Pons (tissue), 1 donor: Measurements from ENCODE around the gene NEU1.
"Not testable (repeated sequence)": the region's sequence is repeated elsewhere in the genome, so short reads cannot be mapped to it uniquely, and the experiment has no call there.

Source experiments
- DNase-seq: peaks from one replicate; pipeline ENCODE4 v3.0.0-alpha.2; 2016; ENCODE audit warnings: low spot score

NEU1 gene

DNA sequence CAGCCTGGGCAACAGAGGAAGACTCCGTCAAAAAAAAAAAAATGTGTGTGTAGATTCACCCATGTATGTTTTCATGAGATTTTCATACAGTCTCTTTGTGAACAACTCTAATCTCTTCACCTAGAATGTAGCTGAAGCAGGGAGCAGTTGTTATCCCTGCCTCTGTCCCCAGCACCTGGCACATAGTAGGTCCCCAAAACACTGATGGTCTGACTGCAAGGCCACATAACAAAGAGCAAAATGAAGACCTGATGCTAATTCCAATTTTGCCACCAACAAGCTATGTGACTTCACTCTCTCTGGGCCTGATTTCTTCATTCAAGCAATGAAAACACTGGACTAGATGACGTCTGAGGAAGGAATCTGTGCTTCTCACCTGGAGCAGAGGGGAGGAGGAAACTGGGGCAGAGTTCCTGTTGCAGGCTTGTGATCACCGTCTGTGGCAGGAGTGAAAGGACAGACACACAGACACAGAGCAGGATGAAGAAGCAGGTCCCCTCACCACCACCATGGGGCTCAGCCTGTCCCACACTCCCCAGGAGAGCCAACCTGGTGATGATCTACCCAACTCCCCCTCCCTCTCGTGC lies 11.6 kb upstream of the NEU1 start:
- no peak for DNase-seq

DNA sequence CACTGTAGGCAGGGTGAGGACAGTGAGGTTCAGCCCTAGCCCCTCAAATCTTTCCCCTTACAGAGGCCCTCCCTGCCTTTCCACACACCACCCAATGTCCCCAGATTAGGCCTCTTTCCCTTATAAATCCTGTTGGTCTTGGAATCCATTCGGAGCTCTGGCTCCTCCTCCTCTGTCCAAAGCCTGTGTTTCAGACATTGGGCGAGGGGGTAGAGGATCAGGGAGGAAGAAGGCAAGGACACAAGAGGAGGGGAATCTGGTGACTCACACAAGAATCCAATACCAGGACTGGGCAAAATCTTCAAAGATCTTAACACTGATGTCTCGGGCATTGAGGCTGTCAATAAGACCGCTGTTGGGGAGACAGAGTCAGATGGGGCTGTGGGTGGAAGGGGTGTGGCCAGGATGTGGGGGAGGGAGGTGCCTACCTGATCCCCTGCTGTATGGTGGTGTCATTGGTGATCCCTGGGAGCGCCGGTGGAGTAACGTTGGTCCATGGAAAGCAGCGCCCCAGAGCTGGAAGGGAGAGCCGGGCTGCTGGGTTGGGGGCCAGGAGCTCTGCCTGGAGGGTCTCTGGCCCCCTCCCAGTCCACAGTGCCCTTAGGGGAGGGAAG lies 8.5 kb upstream of the NEU1 start:
- DNase-seq: no peak

DNA sequence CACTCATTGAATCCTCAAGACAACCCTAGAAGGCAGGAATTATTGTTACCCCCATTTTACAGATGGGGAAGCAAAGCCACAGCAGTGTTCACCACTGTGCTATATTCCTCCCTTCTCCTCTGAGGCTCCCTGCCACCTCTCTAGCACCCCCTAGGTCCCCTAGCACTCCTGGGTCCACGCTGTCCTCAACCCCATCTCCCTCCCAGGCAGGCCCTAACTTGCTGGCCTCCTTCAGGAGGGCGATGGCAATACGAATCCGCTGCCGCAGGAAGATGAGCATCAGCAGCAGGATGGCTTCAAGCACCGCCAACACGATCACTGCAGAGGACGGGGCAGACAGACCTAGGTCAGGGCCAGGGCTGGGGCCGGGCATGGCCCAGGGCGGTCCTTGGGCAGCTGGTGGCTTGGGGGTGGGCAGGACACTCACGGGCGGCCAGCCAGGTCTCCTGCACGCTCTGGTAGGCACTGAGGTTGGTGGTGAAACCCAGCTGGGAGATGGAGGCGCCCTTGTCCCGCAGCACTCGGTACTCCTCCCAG lies 7.8 kb upstream of the NEU1 start:
- DNase-seq: no peak

DNA sequence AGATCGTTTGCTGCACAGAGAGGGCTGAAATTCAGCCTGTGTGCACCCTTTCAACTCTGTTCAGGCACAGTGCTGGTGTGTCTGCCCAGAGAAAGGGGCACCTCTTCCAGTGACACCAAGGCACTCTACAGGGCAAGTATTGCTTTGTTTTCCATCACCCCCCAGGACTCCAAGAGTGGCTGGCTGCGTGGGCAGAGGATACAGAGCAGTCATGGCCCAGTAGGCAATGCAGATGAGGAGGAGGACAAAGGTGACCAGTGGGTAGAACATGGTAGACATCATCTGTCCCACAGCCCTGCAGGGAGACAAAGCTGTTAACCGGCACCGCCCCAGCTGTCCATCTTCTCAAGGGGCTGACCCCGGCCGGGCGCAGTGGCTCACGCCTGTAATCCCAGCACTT lies 6.7 kb upstream of the NEU1 start:
- no peak for DNase-seq

DNA sequence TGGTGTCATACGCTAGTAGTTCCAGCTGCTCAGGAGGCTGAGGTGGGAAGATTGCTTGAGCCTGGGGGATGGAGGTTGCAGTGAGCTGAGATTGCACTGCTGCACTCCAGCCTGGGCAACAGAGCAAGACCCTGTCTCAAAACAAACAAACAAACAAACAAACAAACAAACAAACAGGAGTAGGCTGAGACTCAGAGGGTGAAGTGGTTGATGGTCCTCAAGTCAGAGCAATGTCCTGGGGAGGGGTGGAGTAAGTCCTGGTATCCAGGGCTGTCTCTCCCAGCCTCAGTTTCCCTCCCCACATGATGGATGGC lies 6.0 kb upstream of the NEU1 start:
- DNase-seq: not testable (repeated sequence)

DNA sequence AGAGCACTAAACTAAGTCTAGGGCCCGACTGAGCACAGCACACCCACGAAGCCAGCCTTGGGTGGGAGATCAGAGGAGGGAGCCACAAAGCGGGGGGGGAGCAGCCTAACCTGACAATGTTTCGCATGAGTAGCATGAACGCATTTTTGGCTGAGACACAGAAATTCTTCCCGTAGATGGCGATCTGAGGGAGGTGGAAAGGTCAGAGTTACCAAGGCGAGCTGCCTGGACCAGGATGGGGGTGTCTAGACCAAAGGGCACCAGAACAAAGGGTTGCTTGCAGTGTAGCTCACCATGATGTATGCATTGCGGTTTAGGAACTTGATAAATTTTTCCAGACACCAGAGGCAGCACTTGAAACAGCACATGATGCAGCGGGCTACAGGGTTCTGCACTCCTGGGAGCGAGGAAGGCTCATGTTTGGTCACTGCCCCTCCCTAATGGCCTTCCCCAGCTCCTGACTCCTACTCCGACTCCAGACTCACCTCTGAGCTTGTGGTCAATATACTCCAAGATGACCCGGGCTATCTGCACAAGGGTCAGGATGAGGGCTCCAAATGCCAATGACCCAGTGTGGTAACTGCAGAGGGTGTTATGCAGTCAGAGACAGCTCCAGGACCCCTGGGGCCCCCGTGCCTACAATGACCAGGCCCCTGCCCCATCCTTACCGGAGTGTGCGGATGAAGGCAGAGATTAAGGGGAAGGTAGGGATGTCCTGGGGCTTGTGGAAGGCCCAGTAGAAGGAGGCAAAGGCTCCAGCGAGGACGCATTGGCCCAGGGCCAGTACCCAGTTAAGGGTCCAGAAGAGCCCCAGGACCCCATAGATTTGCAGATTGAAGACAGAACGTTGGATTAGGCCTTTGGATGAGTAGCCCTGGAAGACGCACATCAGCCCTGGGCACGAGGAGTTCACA lies 2.8 kb upstream of the NEU1 start:
- no peak for DNase-seq

DNA sequence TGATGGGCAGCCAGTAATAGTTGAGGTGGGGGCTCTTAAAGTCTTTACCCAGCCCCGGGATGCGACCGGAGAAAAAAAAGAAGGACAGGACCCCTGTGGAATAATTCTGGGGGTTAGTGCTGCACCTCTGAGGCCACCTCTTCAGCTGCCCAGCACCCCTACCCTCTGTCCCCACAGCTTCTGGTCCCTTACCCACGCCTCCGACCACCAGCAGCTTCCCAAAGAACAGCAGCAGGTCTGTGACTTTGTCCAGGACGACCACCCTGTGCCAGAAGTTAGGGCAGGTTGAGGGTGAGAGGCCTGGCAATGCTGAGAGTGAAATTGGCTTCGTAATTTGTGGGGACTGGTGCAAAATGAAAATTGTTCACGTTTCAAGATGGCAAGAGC lies 2.2 kb upstream of the NEU1 start:
- DNase-seq: no peak

DNA sequence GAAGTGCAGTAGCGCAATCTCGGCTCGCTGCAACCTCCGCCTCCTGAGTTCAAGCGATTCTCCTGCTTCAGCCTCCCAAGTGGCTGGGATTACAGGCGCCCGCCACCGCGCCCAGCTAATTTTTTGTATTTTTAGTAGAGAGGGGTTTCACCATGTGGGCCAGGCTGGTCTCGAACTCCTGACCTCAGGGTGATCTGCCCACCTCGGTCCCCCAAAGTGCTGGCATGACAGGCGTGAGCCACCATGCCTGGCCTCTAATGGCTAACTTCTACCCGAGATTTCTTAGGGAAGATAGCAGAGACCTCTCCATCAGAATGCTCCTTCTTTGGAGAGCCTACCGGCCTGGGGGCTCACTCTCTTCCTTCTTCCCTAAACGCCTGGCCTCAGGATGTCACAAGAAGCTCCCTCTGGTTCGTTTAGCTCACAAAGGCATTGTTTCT lies 1.5 kb upstream of the NEU1 start:
- not testable (repeated sequence) for DNase-seq

DNA sequence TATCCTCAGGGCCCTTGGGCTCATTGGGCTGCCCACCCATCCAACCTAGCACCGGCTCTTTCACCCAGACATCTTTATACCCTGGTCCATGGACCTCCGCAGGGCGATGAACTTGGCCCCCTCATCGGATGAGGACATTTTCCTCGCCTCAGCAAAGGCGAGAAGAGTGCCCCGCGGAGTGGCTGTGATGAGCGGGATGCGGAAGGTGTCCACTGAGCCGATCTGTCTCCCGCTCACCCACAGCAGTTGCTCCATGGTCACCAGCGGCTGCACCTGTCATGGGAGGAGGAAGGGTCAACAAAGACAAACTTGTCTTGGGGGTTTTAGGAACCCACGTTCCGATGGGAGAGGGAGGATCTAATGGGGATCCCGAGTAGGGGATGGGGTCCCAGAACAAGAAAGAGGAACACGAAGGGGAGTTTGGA lies 690 bp downstream of the NEU1 start:
- no peak for DNase-seq

DNA sequence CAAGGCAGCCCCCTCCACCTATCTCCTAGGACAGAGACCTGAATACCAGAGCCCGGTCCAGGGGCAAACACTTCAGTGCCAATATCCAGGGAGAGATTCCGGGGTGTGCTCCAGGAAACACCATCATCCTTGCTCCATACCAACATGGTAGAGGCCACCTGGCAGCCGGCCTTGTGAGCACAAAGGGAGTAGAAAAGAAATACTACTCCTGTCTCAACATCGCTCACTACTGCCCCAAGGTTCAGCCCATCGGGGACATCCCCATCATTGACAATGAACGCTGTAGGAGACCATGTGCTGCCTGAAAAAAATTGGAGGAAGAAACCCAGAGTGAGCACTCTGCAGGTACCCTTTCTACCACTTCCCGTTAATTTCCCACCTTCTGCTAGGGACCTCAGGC lies 1.5 kb downstream of the NEU1 start:
- DNase-seq: no peak

DNA sequence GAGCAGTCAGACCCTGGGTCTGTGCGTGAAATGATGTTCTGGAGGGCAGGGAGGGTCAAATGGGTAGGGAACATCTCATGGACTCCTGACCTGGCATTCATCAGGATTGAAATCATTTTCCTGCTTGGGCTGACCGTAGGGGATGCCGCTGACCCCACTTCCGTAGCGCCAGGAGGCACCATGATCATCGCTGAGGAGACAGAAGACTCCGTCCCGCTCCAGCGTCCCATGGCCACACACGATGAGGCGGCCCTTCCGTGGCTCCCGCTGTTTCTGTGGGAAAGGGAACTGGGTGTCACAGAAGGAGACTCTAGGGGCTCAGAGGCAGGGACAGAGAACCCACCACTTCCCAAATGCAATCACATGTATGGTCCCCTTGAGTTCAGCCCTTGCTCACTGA lies 2.3 kb downstream of the NEU1 start:
- no peak for DNase-seq

DNA sequence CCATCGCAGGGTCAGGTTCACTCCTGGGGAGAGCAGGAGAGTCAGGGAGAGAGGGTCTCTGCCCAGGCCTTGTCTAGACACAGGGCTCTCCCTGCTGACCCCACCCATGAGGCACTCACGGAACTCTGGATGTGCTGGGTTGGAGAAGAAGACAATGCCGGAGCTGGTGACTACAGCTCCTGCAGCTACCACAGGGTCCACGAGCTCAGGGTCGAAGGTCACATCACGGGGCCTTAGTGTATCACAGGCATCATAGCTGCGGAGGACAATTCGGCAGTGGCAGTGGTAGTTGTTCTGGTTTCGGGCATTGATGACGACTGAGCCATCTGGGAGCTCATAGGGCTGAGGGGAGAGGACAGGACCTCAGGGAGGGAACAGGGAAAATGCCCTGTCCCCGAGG lies 2.7 kb downstream of the NEU1 start:
- no peak for DNase-seq

DNA sequence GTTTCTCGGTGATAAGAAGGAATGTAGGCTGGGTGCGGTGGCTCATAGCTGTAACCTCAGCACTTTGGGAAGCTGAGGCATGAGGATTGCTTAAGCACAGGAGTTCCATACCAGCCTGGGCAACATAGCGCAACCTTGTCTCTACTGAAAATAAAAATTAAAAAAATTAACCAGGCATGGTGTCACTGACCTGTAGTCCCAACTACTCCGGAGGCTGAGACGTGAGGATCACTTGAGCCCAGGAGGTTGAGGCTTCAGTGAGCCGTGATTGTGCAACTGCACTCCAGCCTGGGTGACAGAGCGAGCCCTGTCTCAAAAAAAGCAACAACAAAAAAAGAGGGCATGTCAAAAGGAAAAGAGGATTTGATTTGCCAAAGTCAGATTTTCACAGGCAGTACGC lies 3.9 kb downstream of the NEU1 start:
- no peak for DNase-seq

DNA sequence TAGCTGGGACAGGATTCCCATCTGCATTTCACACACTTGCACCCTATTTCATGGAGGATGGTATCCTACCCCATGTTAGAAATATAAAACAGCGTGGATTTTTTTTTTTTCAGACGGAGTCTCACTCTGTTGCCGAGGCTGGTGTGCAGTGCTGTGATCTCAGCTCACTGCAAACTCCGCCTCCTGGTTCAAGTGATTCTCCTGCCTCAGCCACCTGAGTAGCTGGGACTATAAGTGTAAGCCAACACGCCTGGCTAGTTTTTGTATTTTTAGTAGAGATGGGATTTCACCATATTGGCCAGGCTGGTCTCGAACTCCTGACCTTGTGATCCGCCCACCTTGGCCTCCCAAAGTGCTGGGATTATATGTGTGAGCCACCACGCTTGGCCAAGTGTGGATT lies 4.8 kb downstream of the NEU1 start:
- not testable (repeated sequence) for DNase-seq

DNA sequence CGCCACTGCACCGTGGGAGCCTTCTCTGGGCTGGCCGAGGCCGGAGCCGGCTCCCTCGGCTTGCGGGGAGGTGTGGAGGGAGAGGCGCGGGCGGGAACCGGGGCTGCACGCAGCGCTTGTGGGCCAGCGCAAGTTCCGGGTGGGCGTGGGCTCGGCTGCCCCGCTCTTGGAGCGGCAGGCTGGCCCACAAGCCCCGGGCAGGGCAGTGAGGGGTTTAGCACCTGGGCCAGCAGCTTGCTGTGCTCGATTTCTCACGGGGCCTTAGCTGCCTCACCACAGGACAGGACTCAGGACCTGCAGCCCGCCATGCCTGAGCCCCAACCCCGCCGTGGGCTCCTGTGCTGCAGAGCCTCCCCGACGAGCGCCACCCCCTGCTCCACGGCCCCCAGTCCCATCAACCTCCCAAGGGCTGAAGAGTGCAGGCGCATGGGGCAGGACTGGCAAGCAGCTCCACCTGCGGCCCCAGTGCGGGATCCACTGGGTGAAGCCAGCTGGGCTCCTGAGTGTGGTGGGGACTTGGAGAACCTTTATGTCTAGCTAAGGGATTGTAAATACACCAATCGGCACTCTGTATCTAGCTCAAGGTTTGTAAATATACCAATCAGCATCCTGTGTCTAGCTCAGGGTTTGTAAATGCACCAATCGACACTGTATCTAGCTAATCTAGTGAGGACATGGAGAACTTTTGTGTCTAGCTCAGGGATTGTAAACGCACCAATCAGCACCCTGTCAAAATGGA lies 10.5 kb downstream of the NEU1 start:
- not testable (repeated sequence) for DNase-seq

DNA sequence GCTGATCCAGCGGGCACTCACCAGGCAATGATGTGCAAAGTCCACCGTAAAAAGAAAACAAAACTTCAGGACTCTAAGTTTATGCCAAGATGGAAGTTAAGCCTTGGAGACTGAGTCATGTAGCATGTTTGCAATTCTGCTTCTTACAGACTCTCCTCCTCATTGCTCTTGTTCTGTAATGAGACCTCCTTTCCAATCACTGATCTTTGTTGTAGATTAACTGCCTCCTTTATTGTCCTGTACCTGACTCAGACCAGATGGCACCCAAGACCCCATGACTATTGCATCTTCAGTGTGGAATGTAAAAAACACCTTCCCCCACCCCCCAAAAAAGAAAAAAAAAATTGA lies 11.2 kb downstream of the NEU1 start:
- no peak for DNase-seq

DNA sequence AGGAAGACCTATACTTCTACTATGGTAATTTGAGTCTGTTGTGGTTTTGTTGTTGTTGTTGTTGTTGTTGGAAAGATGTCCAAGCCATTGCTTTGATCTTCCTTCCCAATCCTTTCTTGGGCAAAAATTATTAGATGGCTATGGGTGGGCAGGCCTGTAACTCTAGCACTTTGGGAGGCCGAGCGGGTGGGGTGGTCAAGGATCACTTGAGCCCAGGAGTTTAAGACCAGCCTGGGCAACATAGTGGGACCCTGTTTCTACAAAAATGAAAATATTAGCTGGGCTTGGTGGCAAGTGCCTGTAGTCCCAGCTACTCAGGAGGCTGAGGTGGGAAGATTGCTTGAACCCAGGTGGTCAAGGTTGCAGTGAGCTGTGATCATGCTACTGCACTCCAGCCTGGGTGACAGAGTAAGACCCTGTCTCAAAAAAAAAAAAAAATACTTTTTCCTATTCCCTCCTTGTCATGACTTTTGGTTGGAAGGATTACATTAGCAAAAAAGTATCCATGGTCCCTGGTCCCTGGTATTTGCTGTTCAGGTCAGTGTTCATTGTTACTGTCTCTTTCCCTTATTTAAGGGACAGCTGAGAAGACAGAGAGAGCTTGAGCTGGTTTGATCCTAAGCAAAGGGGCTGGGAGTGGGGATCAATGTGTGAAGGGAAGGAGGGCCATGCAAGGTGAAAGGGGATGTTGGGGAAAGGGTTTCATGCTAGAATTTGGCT lies 11.7 kb downstream of the NEU1 start:
- DNase-seq: no peak

DNA sequence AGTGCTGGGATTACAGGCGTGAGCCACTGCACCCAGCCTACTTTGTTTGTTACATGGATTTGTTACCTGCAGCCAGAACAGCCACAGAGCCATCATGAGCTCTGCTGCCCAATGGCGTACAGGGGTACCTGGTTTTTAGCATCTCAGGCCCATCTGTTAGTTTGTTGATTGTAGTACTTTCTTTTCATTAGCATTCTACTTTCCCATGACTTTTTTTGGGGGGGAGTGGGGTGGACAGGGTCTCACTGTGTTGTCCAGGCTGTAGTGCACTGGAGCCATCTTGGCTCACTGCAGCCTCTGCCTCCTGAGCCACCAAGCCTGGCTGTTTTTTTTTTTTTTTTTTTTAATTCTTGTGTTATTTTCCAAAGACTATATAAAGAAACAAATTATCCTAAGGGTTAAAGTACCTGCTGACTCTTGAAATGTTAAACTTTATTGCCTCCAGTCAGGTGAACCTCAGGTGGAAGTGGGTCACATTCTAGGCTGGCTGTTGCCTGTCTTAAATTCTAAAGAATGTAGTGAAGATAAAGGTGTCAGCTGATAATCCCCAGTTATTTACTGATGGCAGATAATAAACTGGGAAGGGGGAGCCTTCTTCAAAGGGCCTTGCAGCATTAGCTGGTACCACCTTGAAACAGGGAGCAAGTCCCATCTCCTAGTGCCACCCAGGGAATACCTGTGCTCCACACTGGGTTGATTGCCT lies 15.2 kb downstream of the NEU1 start:
- no peak for DNase-seq

DNA sequence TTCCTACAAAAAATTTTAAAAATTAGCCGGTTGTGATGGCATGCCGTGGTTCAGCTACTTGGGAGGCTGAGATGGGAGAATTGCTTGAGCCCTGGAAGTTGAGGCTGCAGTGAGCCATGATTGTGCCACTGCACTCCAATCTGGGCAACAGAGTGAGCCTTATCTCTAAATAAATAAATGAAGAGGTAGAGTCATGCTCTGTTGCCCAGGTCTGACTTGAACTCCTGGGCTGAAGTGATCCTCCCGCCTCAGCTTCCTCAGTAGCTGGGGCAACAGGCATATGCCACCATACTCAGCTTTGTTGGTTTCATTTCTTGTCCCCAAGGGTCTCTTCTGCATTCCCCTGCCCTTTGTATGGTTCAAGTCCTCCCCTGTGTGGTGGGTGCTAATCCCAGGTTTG lies 18.1 kb downstream of the NEU1 start:
- no peak for DNase-seq

DNA sequence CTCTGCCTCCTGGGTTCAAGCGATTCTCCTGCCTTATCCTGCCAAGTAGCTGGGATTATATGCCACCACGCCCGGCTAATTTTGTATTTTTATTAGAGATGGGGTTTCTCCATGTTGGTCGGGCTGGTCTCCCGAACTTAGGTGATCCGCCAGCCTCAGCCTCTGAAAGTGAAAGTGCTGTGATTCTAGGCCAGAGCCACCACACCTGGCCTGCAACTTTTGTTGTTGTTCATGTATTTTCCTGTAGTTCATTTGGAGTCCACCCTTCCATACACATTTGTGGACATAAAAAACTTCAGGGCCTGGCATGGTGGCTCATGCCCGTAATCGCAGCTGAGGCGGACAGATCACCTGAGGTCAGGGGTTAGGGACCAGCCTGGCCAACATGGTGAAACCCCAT lies 20.6 kb downstream of the NEU1 start:
- DNase-seq: no peak

DNA sequence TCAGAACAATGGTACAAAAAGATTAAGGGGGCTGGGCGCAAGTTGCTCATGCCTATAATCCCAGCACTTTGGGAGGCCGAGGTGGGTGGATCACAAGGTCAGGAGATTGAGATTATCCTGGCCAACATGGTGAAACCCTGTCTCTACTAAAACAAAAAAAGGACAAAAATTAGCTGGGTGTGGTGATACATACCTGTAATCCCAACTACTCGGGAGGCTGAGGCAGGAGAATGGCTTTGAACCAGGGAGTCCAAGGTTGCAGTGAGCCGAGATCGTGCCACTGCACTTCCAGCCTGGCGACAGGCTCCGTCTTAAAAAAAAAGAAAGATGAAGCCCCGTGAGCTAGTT lies 22.9 kb downstream of the NEU1 start:
- not testable (repeated sequence) for DNase-seq
